T-helper 2 cell (primary cell): ENCODE data around the gene SPCS1.

ENCODE experiments used
- DNase-seq, 5 experiments: peaks; one replicate each; pipeline versions ENCODE4 v3.0.0 to v3.0.0-alpha.2; 2012 to 2022

SPCS1 gene

GRCh38 chr3:52695798-52696671, 9.9 kb upstream of the SPCS1 start:
- DNase-seq: no peak

GRCh38 chr3:52696830-52697631, 8.9 kb upstream of the SPCS1 start:
- no peak for DNase-seq

GRCh38 chr3:52697632-52697965, 8.3 kb upstream of the SPCS1 start:
- no peak for DNase-seq

GRCh38 chr3:52703341-52703740, 2.6 kb upstream of the SPCS1 start:
- DNase-seq: no peak

GRCh38 chr3:52704611-52705437, 1.1 kb upstream of the SPCS1 start:
- DNase-seq: peak in 1 of 5 experiments; percentile 30

- DNase-seq: no peak
These were observed 543 bp upstream of the SPCS1 start for GRCh38 chr3:52705438-52705687.

GRCh38 chr3:52707585-52707984, 1.7 kb downstream of the SPCS1 start:
- no peak for DNase-seq

GRCh38 chr3:52710512-52710911, 4.6 kb downstream of the SPCS1 start:
- DNase-seq: no peak

- DNase-seq: no peak
These were observed 6.6 kb downstream of the SPCS1 start for GRCh38 chr3:52712291-52713212.

GRCh38 chr3:52714335-52715302, 8.7 kb downstream of the SPCS1 start:
- no peak for DNase-seq

- DNase-seq: no peak
These were observed 9.9 kb downstream of the SPCS1 start for GRCh38 chr3:52715714-52716305.

GRCh38 chr3:52719618-52720017, 13.7 kb downstream of the SPCS1 start:
- no peak for DNase-seq

GRCh38 chr3:52721002-52721729, 15.3 kb downstream of the SPCS1 start:
- DNase-seq: peak in 1 of 5 experiments; percentile 93

GRCh38 chr3:52721730-52722008, 15.8 kb downstream of the SPCS1 start:
- DNase-seq: no peak

GRCh38 chr3:52722491-52722890, 16.6 kb downstream of the SPCS1 start:
- no peak for DNase-seq

- no peak for DNase-seq
These were observed 18.0 kb downstream of the SPCS1 start for GRCh38 chr3:52723935-52724334.

GRCh38 chr3:52724511-52724910, 18.6 kb downstream of the SPCS1 start:
- no peak for DNase-seq

- DNase-seq: peak in 1 of 5 experiments; percentile 39
These were observed 22.8 kb downstream of the SPCS1 start for GRCh38 chr3:52728753-52729152.

- DNase-seq: peak in 1 of 5 experiments; percentile 61
These were observed 24.8 kb downstream of the SPCS1 start for GRCh38 chr3:52730681-52731080.

GRCh38 chr3:52731590-52731989, 25.7 kb downstream of the SPCS1 start:
- no peak for DNase-seq
